ENCODE measurements around the gene EMX2.
"Not testable (repeated sequence)": the region's sequence is repeated elsewhere in the genome, so short reads cannot be mapped to it uniquely, and the experiment has no call there.

EMX2 gene

DNA sequence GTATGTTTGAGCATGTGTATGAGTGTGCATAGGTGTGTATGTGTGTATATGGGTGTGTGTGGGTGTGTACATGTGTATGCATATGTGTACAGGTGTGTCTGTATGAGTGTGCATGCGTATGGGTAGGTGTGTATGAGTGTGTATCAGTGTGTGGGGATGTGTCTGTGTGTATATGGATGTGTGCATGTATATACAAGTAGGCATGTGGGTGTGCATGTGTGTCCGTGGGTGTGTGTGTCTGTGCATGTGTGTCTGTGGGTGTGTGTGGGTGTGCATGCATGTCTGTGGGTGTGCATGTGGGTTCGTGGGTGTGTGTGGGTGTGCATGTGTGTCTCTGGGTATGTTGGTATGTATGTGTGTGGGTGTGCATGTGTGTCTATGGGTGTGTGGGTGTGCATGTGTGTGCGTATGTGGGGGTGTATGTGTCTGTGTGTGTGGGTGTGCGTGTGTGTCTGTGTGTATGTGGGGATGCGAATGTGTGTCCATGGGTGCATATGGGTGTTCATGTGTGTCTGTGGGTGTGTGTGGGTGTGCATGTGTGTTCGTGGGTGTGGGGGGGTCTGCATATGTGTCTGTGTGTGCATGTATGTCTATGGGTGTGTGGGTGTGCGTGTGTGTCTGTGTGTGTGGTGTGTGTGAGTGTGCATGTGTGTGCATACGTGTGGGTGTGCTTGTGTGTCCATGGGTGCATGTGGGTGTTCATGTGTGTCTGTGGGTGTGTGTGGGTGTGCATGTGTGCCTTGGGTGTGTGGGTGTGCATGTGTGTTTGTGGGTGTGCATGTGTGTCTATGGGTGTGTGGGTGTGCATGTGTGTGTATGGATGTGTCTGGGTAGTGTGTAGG lies 20.6 kb downstream of the EMX2 start:
- DNase-seq, result no peak

DNA sequence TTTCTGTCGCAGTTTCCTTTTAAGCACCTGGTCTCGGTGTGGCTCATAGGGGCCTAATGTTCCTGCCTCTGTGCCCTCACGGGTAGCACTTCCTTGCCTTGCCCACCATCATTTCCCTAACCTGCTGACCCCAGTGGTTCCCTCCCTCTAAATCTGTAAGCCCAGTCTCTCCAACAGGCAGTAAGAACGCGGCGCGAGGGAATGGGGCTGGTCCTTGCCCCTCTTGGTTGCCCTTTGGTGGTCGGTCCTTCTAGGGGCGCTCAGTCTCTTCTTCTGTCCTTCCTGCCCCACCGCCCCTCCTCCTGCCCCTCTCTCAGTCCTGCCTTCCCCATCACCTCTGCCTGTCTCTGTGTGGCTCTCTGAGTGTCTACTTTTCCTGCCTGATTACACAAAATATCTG lies 21.2 kb downstream of the EMX2 start:
- DNase-seq, result no peak

DNA sequence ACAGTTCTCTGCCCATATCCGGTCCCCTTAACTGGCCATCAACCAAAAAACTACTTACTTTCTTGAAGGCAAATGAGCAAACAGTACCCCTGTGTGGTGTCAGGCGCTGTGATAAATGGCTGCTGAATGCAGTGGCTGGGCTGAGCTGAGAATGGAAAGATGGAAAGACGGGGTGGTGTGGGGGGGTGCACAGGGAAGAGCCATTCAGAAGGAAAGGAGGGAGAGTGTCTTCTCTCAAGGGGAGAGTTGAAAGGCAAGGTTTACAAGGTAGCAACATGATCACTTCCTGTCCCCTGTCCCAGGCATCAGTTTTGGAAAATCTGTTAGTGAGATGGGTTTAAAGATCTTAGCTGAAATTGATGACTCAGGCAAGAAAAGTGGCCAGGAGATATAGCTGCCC lies 22.5 kb downstream of the EMX2 start:
- no peak for DNase-seq

DNA sequence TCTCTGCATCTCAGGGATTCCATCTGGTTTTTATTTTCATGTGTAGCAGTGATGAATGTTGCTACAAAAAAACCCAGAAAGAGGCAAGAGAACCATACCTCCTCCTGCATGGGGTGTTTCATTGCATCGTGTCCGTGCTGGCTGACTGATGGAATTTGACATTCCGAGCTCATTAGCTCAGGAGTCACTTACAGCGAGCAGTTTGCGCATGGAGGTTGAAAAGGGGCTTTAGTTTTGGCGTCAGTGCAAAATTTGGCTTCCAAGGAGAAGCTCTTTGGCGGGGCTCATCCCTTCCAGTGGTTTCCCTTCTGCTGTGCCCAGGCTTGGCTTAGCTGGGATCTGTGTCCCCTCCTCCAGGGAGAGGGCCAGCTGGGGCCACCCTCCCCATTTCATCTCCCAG lies 25.8 kb downstream of the EMX2 start:
- no peak for DNase-seq

DNA sequence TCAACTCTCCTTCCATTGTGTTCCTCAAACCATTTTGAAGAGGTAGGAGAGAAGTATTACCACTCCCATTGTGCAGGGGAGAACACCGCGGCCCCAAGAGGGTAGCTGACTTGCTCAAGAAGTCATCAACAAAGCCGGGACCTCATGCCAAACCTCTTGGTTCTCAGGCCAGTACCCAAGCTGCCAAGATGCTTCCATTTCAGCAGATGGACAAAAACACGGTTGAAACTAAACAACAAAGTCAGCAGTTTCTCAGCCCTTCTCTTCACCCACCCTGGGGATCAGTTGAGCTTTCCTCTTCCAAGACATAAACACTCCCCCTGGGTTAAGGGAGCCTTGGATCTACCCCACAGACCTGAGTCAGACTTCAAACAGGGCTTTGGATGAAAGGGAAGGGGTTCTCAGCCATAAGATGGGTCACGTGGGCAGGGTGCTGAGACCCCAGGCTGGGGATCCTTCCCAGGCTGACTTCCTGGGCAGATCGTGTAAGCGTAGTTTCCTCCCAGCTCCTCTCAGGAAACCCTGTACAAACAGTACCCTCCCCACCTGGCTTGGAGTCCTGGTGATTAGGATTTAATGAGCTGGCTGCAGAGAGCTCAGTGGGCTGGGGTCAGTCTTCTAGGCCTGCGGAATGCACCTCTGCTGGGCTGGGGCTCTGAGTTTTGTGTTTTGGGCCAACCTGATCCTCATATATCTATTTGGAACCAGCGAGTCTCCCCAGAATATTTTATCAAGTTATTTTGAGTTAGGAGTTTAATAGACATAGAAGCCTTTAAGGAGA lies 27.3 kb downstream of the EMX2 start:
- DNase-seq, result no peak

DNA sequence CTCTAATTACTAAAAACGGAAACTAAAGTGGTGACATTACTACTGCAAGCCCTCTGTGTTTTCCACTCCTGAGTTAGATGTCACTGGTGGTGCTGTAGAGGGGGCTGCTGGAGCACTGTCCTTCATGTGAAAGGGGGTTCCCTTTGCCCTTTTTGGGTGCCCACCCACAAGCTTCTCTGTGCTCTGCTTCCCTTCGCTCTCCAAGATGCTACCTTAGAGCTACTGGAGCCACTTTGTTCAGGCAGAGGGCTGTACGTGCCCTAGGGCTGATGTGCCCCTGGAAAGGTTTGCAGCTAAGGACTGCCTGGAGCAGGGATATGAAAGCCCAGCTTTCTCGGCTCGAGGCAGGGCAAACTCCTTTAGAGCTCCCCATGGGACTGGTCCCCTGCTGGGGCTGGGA lies 28.3 kb downstream of the EMX2 start:
- DNase-seq, result no peak

DNA sequence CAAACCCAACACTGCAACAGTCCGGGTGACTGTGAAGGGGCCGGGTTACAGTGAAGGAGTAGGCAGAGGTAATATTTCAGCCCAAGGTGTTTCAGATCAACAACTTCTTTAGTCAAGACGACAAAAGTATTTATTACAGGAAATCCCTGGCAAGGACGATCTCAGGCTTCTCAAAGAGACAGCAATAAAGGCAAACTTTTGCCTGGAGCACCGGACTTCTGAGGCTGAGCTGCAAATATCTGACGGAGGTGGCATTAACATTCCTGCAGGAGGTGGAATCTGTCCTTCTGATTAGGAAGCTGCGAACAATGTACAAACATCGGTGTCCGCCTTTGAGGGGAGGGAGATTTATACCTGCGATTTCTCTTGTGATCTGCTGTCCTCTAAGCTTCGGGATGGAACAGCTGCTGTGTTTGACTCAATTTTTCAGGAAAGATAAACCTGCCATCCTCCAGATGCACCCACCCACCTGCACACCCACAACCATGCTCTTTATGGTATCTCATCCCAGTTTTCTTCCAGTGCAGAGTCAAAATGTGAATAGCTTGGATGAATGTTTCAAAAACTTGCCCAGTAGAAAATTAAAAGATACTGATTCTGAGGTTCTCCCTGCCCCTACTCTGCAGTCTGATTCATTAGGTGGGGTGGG lies 32.1 kb downstream of the EMX2 start:
- no peak for DNase-seq

DNA sequence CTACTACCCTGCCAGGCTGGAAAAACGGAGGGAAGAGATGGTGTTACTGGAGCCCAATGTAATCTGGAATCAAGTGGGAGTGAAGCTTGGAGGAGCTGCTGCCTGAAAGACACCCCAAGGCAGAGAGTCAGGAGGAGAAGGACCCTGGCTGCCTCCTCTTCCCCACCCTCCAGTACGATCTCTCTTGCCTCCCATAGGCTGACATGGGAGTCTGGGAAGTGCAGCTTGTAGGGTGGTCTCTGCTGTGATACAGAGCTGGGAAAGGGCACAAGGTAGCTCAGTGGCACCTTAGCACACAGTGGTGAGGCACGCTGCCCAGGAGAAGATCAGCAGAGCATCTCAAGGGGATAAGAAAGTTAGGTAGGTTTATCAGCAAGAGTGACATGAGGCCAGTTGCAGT lies 35.9 kb downstream of the EMX2 start:
- no peak for DNase-seq

DNA sequence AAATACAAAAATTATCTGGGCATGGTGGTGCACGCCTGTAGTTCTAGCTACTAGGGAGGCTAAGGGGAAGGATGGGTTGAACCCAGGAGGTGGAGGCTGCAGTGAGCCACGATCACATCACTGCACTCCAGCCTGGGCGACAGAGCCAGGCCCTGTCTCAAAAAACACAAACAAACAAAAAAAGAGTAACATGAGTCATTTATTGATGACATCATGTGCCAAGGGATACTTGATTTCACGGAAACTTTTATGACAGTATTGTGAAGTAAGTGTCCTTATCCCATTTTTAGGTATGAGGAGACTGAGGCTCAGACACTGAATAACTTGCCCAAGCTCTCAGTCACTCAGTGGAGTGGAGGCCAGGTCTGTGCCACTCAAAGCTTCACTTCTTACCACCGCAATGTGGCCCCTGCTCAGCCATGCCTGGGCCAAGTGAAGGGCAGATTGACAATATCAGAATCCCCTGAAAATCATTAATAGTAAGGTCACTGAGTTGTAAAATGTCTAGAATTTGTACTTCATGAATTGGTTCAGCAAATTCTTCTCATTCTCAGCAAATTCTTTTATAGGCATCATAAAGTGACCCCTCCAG lies 36.5 kb downstream of the EMX2 start:
- DNase-seq, result no peak

DNA sequence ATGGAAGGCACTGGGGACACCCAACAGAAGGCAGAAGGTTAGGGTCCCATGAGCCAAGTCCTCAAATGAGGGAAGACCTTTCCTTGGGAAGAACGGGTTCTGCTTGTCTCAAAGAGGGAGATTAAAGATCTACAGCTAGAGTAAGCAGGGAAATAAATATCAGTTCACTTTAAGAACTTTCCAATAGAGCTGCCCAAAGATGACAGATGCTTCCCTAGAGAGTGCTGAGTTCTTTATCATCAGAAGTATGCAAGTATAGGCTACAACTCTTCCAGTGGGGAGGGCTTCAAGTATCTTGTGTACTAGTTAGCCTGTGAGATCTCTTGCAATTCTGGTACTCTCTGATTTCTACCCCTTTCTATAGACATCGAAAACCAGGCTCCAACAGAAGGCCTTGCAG lies 39.4 kb downstream of the EMX2 start:
- no peak for DNase-seq

DNA sequence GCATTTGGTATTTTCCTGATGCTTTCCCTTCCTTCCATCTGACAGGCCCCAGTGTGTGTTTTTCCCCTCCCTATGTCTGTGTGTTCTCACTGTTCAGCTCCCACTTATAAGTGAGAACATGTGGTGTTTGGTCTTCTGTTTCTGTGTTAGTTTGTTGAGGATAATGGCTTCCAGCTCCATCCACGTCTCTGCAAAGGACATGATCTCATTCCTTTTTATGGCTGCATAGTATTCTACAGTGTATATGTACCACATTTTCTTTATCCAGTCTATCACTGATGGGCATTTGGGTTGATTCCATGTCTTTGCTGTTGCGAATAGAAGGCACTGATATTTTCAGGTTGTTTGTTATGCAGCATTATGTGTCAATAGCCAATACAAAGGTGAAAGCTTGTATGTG lies 42.3 kb downstream of the EMX2 start:
- not testable (repeated sequence) for DNase-seq

DNA sequence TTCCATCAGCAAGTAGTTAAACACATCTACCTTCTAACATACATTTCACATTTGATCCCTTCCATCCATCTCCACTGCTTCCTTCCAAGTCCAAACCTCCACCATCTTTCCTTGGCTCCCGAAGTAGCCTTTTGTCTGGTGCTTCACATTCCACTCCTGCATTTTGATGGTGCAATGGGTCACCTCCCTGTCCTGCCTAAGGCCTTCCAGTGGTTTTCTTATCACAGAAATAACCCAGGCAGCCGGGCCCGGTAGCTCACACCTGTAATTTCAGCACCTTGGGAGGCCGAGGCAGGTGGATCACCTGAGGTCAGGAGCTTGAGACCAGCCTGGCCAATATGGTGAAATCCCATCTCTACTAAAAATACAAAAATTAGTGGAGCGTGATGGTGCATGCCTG lies 44.5 kb downstream of the EMX2 start:
- no peak for DNase-seq

DNA sequence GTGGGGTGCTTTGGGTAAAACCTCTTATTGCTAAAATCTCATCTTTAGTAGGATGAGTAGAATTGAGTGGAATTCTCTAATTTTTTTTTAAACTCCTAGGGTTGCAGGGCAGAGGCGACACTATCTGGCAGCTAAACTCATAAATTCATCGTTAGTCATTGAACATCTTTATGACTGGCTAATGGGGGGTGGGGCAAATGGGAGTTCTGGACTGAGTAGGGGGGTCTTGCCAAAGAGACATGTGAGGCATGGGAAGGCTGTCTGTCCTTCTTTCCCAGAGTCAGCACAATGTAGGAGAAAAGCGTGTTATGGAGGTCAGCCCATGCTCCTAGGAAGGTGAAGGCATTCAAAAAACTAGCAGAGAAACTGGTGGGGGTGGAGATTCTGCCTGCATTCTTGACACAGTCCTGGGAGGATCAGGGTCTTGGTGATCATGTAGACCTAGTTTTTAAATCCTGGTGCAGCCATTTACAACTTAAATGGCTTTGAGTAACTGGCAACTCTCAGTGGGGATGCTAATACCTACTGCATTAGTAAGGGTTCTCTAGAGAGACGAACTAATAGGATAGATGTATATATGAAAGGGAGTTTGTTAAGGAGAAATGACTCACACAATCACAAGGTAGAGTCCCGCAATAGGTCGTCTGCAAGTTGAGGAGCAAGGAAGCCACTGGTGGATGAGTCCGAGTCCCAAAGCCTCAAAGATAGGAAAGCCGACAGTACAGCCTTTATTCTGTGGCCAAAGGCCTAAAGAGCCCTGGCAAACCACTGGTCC lies 47.7 kb downstream of the EMX2 start:
- DNase-seq, result no peak

DNA sequence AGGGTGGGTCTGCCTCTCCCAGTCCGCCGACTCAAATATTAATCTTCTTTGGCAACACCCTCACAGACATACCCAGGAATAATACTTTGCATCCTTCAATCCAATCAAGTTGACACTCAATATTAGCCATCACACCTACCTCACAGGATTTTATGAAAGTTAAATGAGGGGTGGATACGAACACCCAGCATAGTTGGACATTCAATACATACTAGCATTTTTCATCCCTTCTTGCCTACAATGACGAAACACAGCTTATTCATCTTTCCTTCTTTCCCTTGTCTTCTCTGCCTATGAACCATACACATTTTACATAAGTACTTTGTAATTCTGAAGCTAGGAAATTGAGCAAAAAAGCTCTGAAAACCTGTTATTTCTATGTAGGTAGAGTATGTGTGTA lies 48.5 kb downstream of the EMX2 start:
- DNase-seq, result no peak

DNA sequence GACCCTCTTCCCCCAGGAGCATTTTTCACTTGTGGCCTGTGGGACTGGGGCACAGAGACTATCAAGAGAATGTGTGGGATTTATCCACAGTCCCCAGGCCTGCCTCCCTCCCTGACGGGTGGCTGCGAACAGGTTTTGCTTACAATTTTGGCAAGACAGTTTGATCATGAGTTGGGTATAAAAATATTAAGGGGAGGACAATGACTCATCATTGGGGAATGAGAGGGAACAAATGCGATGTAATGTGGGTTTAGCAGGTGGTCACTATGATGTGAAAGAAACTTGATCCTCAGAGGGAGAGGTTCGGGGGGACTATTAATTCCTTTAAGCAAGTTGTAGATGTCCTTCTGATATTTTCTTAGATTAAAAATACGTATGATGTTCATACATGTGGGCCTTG lies 52.2 kb downstream of the EMX2 start:
- no peak for DNase-seq

DNA sequence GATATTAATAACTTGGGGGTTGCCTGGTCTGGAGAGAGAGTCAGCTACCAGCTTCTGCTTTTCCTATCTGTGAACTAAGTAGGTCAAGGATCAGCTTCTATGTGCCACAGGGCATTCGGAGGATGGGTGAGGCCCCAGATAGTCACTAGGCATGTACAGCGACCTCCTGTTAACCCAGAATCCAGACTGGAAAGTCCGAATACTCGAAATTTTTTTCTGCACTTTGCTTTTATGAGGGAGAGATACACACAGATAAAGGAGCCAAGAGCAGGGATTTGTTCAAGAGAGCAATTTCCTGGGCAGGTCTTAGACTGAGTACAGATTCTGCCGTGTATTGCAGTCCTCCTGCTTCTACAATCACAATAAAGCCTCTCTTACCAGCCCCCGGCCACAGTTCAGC lies 54.2 kb downstream of the EMX2 start:
- DNase-seq, result no peak

DNA sequence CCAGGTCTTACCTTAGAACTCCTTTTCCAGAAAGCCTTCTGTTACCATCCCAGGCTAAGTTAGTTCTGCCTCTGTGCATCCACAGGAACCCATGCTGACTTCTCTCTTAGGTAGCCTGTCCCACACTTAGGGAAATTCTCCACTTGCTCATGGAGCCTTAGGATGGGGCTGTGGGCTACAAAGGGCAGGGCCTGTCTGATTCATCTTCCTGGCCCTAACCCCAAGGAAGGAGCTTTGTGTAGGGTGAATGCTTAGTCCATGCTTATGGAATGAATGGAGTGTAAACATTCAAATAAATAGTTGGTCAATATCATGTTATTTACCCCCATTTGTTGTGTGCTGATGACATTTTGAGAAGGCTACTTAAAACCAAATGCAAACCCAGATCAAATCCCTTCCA lies 54.7 kb downstream of the EMX2 start:
- DNase-seq, result no peak

All from 8988T (cell line).